Measurements from ENCODE around the gene OXER1.

Gene OXER1

DNA sequence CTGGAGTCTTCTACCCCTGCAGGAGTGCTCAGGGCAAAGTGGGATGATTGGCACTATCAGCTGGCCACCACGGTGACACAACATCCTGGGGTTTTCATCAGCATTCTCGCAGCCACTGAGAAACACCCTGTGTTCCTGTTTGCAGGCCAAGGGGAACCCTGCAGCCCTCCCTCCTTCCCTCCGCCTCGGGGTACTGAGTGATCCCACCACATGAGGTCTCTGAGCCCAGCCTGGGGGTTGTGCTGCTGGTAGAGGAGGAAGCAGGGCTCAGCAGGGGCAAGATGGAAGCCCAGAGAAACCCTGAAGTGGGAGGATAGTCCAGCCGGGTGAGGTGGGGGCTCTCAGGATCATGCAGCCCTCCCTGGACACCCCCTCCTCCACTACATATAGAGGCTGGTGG is at the start of gene OXER1:
Gene OXER1 (minus strand): TSS at position 40 of the 400 bp plus-strand sequence. CDS start 73 bp downstream, outside the sequence.
- no peak for DNase-seq

GRCh38 chr2:42812899-42813479 is 49.1 kb upstream of the OXER1 start:
- DNase-seq, result no peak

GRCh38 chr2:42810971-42811811 is 47.3 kb upstream of the OXER1 start:
- DNase-seq, result peak; percentile 15

- peak; percentile 95 for DNase-seq
Observed at GRCh38 chr2:42810121-42810970, 46.4 kb upstream of the OXER1 start.

GRCh38 chr2:42809819-42810120 is 45.8 kb upstream of the OXER1 start:
- peak; percentile 58 for DNase-seq

GRCh38 chr2:42809131-42809818 is 45.3 kb upstream of the OXER1 start:
- peak; percentile 53 for DNase-seq

- DNase-seq, result no peak
Observed at GRCh38 chr2:42808301-42808700, 44.4 kb upstream of the OXER1 start.

DNA sequence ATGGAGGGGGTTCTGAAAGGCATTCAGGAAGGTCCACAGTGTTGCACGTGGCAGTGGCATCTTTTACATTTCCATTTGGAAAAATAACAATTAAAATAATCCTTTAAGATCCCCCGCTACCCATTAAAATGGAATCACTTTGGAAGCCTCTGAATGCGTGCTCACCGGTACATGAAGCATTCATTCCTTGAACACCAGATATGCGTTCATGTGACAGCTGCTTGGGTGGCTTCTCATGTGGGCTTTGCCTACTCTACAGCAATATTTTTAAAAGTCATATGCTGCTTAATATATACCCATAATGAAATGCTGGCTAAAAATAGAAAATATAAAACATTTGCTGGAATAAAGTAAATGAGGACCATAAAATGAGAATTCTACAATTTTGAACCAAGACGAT is 42.9 kb upstream of the OXER1 start:
- DNase-seq, result no peak

- no peak for DNase-seq
Observed at GRCh38 chr2:42804891-42805290, 41.0 kb upstream of the OXER1 start.

- no peak for DNase-seq
Observed at GRCh38 chr2:42804338-42804737, 40.4 kb upstream of the OXER1 start.

DNA sequence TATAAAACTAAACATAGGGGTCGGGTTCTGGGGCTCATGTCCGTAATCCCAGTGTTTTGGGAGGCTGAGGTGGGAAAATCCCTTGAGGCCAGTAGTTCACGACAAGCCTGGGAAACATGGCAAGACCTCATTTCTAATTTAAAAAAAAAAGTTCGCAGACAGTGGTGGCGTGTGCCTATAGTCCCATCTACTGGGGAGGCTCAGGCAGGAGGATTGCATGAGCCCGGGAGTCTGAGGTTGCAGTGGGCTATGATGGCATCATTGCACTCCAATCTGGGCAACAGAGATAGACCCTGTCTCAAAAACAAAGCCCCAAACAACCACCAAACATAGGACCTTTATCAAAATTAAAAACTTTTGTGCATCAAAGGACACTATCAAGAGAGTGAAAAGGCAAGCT is 38.2 kb upstream of the OXER1 start:
- no peak for DNase-seq

- no peak for DNase-seq
Observed at GRCh38 chr2:42801381-42801780, 37.4 kb upstream of the OXER1 start.

DNA sequence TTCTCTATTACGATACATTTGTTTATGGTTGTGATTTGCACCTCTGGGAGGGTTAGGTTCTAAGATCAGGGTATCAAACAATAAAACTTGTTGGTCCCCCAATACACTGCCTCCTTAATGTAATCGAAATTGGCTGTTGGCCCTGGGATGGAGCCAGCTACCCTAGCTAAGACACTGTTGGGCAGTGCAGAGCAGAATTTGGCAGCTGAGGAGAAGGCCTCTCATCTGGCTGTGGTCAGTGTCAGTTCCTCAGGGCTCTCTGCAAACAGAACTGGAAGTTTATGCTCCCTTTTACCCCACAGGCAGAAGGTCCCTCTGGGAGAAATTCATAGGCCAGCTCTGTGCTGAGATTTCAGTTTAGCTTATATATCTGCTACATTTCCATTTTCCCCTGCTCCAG is 37.0 kb upstream of the OXER1 start:
- DNase-seq, result no peak

GRCh38 chr2:42800461-42800962 is 36.6 kb upstream of the OXER1 start:
- DNase-seq, result no peak

GRCh38 chr2:42799881-42800280 is 35.9 kb upstream of the OXER1 start:
- no peak for DNase-seq

DNA sequence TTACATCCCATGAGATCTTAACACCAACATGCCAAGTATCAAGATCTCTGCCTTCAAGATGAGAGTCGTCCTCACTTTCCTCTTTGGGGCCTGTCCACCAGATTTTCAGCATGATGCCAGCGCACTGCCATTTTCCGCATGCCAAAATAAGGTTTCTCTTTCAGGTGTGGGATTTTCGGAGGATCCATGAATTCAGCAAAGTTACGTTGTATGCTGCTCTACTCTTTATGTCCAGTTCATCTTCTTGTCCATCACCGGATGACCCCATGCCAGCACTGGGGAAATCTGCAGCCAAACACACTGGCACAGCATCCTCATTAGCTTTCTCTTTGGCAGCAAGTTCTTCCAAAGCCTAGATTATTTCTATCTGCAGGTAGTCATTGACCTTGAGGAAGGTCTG is 33.3 kb upstream of the OXER1 start:
- no peak for DNase-seq

DNA sequence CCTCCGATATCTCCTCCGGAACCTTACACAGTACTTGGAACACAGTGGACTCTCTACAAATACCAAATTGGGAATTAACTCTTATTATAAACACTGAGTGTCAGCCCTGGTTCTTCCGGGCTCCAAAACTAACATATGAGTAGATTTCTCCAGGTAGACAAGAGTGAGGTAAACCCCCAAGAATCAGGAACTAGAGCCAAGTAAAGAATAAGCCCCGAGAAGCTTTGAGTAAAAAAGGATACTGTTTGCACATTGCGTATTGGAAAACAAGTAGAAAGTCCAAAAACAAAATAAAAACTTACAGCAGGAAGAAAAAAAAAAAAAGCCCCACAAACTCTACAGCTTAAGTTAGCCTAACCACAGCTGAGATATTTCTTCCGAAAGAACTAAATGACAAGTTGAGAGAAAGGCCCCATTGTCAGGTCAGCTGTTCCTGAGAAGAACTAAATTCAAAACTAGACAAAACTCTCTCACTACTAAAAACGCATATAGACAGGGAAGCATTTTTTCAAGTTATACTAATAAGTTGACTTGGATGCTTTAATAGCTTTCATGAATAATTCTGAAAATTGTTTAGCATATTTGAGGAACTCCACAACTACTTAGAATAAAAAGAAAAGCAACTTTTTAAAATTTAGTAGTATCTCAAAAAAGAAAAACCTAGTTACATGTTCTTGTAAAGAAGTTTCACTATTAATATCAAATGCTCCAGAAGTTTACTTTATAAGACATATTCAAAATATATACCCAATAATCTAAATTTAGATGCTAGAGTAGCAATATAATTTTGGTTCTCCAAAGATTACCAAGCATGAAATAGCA is 32.7 kb upstream of the OXER1 start:
- DNase-seq, result no peak

- DNase-seq, result no peak
Observed at GRCh38 chr2:42795841-42796301, 31.9 kb upstream of the OXER1 start.

DNA sequence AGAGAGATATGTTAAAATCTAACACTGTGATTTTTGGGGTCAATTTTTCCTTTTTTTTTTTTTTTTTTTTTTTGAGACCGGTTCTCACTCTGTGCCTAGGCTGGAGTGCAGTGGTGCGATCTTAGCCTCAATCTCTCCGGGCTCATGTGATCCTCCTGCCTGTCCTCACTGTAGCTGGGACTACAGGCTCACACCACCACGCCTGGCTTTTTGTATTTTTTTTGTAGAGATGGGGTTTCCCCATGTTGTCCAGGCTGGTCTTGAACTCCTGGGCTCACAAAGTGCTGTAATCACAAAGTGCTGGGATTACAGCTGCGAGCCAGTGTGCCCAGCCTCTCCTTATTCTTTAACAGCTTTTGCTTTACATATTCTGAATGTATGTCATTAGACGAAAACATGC is 31.3 kb upstream of the OXER1 start:
- no peak for DNase-seq

DNA sequence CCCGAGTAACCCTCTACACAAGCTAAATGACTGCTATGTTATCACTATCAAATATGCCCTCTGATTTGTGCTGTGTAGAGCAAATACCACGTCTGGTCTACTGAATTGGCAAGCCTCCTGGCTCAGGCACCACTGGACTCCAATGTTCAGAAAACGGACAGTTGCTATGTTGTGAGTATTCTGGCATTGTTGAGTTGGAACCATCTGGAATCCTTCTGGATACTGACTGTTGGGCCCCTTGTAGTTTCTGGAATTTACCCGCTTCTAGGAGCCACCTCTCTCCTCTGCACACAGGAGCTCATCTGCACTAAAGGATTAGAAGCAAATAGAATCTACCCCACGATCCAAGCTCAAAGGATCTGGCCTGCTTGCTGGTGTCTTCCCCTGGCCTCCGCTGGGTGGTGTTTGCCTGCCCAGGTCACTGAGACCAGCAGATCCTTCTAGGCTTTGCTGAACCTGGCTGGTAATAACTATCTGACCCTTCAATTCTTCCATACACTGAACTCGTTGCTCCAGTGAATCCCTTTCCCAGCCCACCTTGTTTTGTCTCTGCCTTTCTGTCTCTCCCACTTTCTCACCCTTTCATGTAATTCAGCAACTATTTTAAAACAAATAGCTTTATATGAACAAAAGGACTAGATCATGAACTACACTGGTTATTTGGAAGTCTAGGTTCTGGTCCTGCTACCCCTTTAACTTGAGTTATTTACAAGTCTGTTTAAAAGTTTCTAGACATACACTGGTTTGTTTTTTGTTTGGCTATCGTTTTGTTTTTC is 30.5 kb upstream of the OXER1 start:
- no peak for DNase-seq

Measured in NCI-H526 treated with DMSO at 0.1 percent for 48 hours (cell line).